HG02981 (cell line): ENCODE results near the gene DHFR2.
"Not testable (repeated sequence)": the region's sequence is repeated elsewhere in the genome, so short reads cannot be mapped to it uniquely, and the experiment has no call there.

Experiments
- ATAC-seq: cut with Tn5 transposase; IDR thresholded peaks from one replicate; pipeline ENCODE4 v1.9.1; 2021; ENCODE audit warnings: mild to moderate bottlenecking, moderate library complexity; ENCODE audit not compliant: unreplicated experiment

The DHFR2 gene

DNA sequence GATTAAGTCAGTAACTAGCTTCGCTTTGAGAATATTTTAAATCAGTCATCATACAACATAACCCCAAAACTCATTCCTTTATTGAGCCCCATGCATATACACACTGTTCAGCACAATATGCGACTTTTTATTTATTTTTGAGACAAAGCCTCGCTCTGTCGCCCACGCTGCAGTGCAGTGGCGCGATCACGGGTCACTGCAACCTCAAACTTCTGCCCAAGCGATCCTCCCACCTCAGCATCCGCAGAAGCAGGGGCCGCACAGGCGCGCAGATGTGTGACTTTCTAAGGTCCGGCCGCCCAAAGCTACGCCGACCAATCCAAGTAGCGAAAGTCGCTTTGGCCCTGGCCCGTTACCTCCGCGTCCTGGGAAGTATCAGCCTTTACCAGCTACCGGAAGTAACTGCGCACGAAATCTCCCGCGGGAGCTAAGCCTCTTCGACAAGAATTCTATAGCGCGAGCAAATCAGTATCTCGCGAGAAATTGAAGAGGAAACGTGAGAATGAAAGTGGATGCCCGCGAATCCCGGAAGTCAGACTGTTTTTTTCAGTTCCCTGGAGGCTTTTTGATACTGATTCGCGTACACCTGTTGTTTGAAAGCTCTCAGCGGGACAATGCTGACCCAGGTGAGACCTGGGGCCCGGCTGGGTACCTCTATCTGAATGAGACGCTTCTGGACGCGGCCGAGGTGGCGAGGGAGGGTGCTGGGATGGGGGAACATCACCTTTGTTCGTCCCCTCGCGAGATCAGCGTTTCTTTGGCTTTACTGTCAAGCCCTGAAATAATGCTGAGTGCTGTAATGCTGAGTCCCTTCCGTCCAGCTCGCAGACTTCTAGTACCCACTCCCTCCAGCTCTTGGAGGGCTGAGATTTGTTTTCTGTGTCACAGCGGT is at the start of gene DHFR2, which contains the start of gene NSUN3:
Gene DHFR2, minus strand, starts transcription at position 404 of the 892 bp plus-strand sequence. CDS start 1,405 bp downstream, outside the sequence.
Gene NSUN3, plus strand, starts transcription at position 549 of the 892 bp plus-strand sequence. Its CDS starts 66 bp downstream, at position 615.
- peak; percentile 91 for ATAC-seq

DNA sequence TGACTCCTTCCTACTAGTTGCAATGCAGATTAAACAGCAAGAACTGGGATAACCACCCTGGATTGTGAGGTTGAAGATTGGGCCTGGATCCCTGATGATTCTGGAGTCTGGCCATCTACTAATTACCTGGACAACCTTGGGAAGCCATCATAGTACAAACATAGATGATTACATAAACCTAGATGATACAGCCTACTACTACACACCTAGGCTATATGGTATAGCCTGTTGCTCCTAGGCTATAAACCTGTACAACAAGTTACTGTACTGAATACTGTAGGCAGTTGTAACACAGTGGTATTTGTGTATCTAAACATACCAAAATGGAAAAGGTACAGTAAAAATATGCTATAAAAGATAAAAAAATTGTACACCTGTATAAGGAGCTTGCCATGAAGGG is 48.1 kb upstream of the DHFR2 start:
- no peak for ATAC-seq

DNA sequence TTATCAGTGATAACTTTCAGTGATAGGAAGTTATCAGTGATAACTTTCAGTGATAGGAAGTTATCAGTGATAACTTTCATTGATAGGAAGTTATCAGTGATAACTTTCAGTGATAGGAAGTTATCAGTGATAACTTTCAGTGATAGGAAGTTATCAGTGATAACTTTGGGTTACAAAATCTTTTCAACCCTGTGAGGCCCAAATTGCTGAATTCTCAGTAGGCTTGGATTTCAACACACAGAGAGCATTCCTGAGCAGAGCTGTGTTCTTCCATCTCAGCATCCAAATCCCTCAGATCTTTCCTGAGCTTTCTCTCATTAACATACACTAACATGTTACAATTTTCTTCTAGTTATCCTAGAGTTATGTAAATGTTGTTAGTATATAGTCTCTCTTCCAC is 47.5 kb upstream of the DHFR2 start:
- not testable (repeated sequence) for ATAC-seq

DNA sequence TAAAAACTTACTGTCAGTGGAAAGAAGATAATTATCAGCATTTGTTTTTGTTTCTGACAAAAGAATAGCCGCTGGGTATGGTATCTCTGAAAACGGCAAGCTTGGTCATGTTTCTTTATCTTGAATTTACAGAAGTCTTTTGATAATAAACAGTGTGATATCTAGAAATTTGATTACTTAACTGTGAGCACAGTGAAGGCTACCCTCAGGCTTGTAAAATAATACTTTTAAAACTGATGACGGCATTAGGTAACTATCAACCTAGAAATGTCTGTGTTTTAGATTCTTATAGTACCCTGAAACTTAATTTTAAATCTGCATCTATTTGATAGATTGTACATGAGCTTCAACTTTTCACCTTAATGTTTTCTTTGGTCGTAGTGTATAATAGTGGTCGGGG is 43.6 kb upstream of the DHFR2 start:
- no peak for ATAC-seq

DNA sequence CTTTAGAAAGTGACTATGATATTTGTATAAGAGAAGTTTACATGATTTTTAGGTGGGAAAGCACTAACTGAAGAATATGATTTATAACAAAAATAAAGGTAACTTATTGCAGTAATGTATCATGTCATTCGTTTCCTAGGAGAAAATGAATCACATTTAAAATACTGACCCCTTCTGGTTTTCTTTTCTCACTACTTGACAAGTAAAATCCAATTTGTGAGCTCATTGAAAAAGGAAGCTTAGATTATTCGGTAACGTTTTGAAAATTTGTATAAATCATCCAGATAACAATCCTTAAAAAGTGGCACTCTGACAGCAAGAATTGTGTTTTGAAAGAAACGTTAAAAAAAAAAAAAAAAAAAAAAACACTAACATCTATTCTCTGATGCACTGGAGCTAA is 39.1 kb upstream of the DHFR2 start:
- no peak for ATAC-seq

DNA sequence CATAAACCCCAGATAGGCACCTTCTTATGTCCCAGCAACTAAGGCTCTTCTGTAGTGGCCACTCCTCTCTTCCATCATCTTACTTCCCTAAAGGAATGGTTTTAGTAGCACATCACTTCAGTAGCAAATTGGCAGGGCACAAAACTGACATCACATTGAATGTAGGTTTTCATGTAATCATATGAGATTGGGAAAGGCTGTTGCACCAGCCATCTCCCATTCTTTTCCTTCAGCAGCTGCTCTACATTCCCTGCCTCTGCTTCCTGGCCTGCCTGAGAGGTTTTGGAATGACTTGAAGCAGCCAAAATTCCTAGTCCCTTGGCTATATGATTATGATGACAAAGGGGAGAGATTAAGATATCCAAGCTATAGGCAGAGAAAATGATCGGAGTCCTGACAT is 36.6 kb upstream of the DHFR2 start:
- no peak for ATAC-seq

DNA sequence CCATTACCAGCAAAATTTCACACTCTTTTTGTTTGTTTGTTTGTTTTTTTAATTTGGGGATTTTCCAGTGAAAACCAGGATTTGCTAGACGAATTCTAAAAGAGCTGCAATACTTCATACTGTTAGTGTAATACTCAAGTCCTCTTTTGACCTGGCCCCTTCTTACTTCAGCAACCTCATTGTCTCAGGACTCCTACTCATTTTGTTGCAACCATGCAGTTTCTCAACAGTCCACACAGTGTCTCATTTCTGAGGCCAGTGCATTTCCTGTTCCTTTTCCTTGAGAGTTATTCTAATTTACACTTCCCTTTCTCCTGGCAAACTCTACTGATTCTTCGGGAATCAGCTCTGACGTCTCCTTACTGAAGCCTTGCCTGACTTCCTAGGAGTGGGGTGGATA is 35.7 kb upstream of the DHFR2 start:
- ATAC-seq, result no peak

DNA sequence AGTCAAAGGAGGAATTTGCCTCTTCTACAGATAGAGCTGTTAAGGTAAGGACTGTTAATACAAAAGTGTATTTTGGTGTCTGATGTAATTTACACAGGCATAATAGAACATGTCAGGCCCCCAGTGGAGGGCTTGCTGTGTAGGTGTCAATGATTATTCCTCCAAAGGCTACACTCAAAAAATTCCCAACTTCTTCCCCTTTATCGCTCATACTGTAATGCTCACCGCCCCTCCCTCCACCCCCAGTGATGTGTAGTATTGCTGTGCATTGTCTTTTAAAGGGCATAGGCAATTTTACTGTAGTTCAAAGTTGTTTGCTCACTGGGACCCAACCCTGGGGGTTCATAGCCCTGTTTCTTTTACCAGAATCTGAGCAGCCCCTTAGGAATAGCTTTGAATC is 32.4 kb upstream of the DHFR2 start:
- no peak for ATAC-seq

DNA sequence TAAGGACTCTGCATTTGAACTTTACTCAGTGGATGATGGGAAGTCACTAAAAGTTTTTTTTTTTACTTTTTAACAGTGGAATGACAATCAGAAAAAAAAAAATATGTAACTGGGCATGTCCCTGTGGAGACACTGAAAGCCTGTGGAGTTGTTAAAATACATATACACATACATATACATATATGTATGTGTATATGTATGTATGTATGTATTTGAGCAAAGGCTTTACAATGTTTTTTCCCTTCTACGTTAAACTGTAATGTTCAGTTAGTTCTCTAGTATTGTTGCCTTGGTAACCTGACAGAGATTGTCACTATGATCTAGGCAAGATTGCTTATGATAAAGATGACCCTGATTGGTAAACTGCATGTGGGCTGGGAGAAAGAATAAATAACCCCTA is 30.4 kb upstream of the DHFR2 start:
- no peak for ATAC-seq

DNA sequence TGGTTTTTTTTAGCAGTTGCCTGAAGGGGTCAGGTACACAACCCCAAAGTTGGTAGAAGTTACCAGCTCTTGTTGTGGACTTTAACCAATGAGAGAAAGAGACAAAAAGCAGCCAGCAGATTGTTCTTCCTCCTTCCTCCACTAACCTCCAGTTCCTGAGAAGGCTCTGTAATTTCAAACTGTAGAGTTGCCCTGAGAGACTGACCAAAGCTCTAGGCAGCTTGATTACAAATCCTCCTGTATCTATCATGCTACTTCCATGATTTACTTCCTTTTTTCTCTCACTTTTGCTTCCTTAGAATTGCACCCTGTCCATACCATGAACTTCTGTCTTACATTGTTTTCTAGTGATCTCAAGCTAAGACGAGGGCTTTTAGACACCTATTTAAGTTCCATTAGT is 29.4 kb upstream of the DHFR2 start:
- no peak for ATAC-seq

DNA sequence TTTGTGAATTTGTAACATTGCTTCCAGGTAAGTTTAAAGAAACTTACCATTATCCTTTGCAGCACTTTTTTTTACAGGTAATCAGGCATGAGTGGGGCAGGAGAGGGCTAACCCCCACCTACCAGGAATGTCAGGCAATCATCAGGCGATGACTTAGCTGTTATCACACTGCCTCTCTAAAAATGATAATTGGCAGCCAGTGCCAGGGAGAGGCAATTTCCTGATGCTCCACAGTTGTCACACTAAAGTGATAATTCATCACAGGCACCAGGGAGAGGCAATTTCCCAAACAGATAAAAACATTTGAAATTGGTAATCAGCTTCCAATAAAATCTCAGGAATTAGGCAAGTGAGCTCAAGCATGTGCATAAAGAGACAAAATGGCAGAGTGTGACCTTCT is 26.4 kb upstream of the DHFR2 start:
- no peak for ATAC-seq

DNA sequence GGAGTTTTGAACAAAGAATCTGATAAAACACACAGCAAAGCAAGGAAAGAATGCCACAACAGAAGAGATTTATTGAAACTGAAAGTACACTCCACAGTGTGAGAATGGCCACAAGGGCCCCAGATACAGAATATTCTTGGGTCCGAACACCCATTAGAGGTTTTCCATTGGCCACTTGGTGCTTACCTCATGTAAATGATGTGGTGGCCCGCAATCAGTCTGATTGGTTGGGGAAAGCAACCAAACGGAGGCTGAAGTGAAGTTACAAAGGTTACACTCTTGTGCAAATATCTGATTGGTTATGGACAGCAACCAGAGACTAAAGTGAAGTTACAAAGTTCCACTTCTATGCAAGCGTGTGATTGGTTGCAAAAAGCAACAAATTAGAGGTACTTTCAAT is 20.5 kb upstream of the DHFR2 start:
- peak; percentile 82 for ATAC-seq

DNA sequence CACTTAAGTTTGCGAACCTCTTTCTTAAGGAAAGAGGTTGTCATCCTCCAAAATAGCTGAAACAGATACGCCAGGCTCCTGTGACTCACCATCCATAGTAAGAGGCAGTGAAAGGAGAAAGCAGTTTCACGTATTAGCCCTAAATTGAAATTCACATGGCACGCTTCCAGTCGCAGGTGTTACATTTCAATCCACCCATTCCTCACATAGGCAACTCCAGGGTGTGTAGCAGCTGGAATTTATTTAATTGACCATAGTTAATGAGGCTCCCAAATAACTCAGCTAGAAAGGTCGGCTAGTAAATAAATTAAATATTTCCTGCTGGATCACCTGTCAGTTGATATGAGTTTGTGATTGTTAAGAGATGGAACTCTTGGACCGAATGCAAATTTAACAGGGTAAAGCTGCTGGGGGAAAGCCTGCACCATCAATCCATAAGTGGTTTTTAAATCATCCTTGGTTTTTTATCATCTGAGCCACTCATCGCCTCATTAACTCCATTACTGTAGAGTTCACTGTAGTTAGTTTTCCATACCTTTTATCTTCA is 19.7 kb upstream of the DHFR2 start:
- no peak for ATAC-seq

DNA sequence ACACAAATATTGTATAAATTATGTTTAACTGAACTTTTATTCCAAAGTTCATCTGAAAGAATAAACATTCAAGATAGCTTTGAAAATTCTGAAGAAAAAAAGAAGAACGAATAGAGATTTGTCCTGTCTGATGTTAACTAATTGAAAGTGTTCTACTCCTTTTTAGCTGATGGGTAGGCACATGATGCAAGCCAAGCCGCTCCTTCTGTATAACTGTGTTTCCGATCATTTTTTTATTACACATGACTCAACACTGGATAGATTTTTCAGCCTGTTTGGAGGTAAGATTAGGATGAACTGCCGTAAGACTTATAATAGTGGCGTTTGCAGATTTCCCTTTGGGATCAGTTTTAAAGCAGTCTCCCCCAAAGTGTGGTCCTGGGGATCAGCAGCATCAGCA is 19.2 kb upstream of the DHFR2 start:
- no peak for ATAC-seq

DNA sequence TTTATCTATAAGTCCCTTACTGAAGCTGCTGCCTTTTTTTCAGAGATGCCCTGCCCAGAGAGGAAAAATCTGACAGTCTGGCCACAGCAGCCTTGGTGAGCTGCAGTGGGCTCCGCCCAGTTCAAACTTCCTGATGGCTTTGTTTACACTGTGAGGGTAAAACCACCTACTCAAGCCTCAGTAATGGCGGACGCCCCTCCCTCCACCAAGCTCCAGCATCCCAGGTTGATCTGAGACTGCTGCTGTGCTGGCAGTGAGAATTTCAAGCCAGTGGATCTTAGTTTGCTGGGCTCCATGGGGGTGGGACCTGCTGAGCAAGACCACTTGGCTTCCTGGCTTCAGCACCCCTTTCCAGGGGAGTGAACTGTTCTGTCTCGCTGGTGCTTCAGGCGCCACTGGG is 17.8 kb upstream of the DHFR2 start:
- ATAC-seq, result not testable (repeated sequence)

DNA sequence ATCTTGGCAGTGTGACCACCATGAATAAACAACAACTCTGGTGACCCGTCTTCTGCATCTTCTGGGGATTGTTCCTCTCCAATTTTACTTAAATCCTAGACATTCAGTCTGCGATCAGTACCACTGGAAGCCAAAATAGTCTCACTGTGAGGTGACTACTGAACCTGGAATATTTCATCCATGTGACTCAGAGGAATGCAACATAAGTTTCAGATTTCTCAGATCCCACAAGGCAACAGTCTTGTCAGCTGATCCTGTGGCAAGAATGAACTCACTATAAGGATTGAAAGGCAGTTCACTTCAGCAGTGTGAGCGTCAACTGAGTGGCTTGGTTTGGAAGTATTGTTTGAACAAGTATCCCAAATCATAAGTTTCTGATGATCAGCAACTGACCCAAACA is 13.3 kb upstream of the DHFR2 start:
- ATAC-seq, result no peak

DNA sequence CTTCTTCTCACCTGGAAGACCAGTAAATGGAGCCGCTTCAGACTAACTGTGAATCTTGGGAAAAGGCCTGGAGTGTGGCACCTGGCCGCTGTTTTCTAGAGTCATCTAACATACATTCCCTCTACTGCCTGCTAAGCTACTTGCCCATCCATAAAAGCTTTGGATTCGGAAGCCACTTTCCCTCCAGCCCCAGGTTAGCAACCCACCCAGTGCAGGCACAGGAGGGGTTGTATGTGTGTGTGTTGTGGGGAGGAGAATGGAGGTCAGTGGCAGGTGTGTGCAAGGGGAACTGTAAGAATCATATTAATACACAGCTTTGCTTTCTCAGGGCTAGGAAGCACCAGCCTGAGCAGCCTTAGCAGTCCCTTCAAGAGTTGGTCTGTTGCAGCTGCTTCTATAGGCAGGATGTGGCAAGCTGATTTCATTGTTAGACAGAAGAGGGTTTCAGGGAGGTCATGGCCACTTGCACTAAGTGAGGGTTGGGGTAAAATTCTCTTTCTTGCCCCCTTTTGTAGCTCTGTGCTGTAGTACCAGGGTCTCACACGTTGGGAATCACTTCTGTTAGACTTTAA is 9.1 kb upstream of the DHFR2 start:
- ATAC-seq, result peak; percentile 88

DNA sequence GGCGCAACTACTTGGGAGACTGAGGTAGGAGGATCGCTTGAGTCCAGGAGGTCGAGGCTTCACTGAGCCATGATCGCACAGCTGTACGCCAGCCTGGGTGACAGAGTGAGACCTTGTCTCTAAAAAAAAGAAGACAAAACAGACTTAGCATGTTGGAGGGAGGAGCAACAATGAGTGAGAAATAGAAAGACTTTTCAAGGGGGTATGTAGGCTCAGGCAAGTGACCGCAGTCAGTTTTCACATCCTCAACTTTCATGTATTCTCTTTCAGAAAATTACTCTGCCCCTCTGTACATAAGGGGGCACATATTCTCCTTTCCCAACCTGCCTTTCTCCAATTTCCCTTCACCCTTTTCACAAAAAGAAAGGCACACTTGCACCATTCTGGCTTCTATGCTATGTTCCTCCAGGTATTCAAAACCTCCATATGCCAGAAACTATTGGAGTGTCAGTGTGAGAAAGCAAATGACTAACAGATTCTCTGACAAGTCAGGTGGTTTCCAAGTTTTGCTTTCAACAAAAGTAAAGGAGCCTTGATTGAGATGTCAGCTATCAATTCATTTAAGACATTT is 7.7 kb upstream of the DHFR2 start:
- peak; percentile 44 for ATAC-seq

DNA sequence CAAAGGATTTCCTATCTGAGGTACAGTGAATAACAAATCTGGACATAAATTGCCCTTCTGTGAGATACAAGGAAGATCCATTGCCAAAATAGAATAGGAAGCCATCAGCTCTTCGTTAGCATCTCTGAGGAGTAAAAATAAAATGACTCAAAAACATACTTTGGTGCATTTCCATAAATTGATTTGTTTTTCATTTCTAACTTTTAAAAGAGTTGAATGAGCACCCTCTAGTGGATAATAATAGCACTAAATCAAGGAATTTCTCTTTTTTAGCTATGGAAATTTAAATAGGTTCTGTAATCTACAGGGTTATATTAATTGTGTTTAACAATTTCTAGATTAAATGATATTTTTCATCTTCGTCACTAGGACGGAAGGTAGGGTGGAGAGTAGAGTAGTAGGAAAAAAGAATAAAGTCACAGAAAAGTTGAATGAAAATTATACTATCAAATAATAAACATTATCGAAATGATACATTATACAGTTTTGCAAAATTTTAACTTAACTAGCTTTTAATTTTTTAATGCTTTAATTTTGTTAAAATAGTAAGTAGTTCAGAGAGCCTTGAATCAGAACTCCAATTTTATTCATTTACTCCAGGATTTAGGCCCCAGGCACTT is 6.6 kb upstream of the DHFR2 start:
- ATAC-seq, result no peak

DNA sequence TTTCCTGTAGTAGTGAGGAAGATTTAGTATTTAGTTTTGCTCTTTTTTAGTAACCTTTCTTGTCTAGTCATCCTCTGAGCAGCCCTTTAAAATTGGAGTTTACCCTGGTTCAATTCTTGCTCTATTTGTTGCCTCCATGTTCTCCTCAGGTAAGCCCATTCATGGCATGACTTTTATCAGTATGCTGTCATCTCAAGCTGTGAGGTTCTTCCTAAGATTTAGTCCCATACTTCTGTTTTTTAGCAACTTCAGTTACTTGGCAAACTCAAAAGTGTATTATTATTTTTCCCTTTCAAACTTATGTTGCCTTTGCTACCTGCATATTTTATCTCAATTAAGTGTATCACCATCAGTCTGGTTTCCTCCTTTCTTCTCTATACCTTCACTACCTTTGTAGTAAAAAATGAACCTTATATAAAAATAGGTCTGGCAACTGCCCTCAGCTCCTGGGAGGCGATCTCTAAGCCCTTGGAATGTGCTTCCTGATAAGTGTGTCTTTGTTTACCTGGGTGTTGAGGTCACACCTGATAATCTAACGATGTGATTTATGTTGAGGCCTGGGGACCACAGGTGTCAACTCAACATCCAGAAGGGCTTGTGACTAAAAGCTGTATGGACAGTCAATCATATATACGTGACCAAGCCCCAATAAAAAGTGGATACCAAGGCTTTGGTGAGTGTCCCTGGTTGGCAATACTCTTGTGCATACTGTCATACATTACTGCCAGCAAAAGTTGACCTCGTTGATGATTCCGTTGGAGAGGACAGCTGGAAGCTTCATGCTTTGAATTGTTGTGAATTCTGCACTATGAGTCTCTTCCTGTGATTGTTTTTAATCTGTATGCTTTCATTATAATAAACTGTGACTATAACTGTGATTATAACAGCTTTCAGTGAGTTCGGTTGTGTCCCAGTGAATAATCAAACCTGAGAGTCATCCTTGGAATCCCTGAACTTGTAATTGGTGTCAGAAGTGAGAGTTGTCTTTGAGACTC is 4.1 kb upstream of the DHFR2 start:
- ATAC-seq, result no peak
